GM19372 (cell line): ENCODE measurements around the gene KCNE3.

Experiments used
- ATAC-seq: cut with Tn5 transposase; IDR thresholded peaks from one replicate; pipeline ENCODE4 v1.9.1; 2021; ENCODE audit warnings: mild to moderate bottlenecking, low read depth, moderate library complexity; ENCODE audit not compliant: unreplicated experiment

KCNE3 gene

GRCh38 chr11:74466916-74467885, at the start of gene KCNE3:
Gene KCNE3, minus strand, starts transcription at chr11:74467549. Its CDS starts 9,986 bp downstream, at chr11:74457563.
- ATAC-seq = no peak

- no peak for ATAC-seq
Measured at GRCh38 chr11:74507582-74507981, 40.2 kb upstream of the KCNE3 start.

GRCh38 chr11:74506823-74507222, 39.5 kb upstream of the KCNE3 start:
- no peak for ATAC-seq

GRCh38 chr11:74505911-74506310, 38.6 kb upstream of the KCNE3 start:
- no peak for ATAC-seq

GRCh38 chr11:74504100-74504691, 36.8 kb upstream of the KCNE3 start:
- no peak for ATAC-seq

- ATAC-seq = no peak
Measured at GRCh38 chr11:74494916-74495315, 27.6 kb upstream of the KCNE3 start.

- no peak for ATAC-seq
Measured at GRCh38 chr11:74493791-74494630, 26.7 kb upstream of the KCNE3 start.

- peak; percentile 95 for ATAC-seq
Measured at GRCh38 chr11:74492974-74493790, 25.8 kb upstream of the KCNE3 start, which contains the start of gene LIPT2. Gene LIPT2, minus strand, starts transcription at chr11:74493724. Its CDS starts 21 bp downstream, at chr11:74493703.

GRCh38 chr11:74492084-74492483, 24.7 kb upstream of the KCNE3 start:
- no peak for ATAC-seq

- no peak for ATAC-seq
Measured at GRCh38 chr11:74490941-74491340, 23.6 kb upstream of the KCNE3 start.

- no peak for ATAC-seq
Measured at GRCh38 chr11:74487875-74488274, 20.5 kb upstream of the KCNE3 start.

GRCh38 chr11:74485868-74486267, 18.5 kb upstream of the KCNE3 start:
- no peak for ATAC-seq

- no peak for ATAC-seq
Measured at GRCh38 chr11:74480688-74481417, 13.5 kb upstream of the KCNE3 start.

GRCh38 chr11:74479732-74480123, 12.4 kb upstream of the KCNE3 start:
- ATAC-seq = no peak

- ATAC-seq = no peak
Measured at GRCh38 chr11:74478877-74479731, 11.8 kb upstream of the KCNE3 start.

GRCh38 chr11:74476536-74476935, 9.2 kb upstream of the KCNE3 start:
- no peak for ATAC-seq

- ATAC-seq = no peak
Measured at GRCh38 chr11:74474316-74474715, 7.0 kb upstream of the KCNE3 start.

GRCh38 chr11:74473382-74474173, 6.2 kb upstream of the KCNE3 start:
- ATAC-seq = no peak
